Femur (tissue), 1 donor: ENCODE measurements around the gene MEGF11.
"Not testable (repeated sequence)": the region's sequence is repeated elsewhere in the genome, so short reads cannot be mapped to it uniquely, and the experiment has no call there.

Source experiments
- DNase-seq: peaks from one replicate; pipeline ENCODE4 v3.0.0-alpha.2; 2017

The MEGF11 gene

DNA sequence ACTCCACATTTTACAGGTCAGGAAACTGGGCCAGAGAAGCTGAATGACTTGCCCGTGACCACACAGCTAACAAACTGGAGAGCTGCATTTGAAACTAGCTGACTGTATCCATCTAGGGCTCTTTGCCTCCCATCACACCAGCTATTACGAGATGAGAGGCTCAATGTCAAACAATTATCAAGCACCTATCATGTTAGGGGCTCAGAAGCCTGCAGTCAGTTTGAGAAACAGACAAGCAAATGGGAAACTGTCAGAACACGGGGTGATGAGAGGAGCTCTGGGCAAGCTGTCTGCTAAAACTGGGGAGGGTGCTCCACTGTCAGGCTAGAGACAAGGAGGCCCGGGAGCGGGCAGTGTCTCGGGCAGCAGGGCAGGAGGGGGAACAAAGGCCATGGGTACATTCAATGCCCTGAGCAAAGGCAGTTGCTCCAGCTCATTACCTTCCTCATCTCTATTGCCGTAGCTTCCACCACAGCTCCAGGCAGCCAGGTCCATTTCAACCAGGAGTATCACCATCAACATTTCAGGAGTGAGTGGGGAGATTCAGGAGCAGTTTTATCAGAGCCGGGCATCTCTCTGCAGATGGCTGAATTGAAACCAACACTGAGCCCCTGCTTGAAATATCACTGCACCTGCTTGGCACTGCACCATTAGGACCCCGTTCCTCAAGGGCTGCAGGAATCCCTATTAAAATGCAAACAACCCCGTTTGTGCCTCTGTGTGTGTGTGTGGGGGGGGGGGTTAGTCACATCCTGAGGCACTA lies 261.6 kb downstream of the MEGF11 start:
- no peak for DNase-seq

DNA sequence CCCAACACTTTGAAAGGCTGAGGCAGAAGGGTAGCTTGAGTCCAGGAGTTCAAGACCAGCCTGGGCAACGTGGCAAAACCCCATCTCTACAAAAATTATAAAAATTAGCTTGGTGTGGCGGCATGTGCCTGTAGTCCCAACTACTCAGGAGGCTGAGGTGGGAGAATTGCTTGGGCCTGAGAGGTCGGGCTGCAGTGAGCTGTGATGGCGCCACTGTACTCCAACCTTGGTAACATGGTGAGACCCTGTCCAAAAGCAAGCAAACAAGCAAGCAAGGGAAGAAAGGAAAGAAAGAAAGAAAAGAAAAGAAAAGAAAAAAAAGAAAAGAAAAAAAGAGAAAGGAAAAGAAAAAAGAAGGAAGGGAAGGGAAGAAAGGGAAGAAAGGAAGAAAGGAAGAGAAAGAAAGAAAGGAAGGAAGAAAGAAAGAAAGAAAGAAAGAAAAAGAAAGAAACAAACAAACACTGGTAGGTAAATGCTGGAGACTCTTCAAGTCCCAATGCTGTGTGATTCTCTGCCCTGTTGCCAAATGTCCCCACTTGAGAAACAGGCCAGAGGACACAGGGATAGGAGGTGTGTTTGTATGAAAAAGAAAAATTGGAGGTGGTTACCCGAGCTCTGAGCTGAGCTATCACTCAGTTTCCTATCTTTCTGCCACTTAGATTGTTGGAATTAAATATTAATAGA lies 263.1 kb downstream of the MEGF11 start:
- no peak for DNase-seq

DNA sequence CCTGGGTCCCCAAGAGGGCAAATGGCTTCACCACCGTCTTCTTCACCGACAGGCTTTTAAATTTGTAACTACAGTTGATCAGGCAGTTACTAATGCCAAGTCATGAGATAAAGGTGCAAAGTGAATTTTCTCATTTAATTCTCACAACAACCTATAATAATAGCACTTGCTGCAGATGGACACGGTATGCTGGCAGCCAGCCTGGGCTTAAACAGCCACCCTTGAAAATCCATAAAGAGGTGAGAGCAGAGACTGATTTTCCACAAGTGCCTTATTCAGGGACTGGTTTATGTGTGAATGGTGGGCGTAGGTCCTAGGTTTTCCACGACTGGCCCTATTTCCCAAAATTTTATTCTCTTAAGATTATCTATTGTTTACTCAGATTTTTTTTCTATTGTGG lies 266.4 kb downstream of the MEGF11 start:
- no peak for DNase-seq

DNA sequence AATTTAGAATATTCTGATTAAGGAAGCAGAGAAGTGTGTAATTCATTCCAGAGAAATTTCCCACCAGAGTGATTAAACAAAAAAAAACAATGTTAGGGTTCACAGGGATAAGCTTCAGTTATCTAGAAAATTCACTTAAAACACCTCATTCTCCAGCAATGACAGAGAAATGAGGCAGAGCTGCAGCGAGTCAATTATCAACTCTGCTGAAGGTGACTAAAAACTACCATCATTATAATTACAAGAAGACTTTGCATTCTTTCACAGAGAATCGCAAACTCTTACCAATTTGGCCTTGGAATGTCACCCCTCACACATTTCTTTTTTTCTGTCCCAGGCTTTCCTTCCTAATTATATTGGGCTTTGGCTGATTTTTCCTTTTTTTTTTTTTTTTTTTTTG lies 267.1 kb downstream of the MEGF11 start:
- no peak for DNase-seq

GRCh38 chr15:65985387-65985786 lies 268.2 kb downstream of the MEGF11 start:
- DNase-seq: no peak

DNA sequence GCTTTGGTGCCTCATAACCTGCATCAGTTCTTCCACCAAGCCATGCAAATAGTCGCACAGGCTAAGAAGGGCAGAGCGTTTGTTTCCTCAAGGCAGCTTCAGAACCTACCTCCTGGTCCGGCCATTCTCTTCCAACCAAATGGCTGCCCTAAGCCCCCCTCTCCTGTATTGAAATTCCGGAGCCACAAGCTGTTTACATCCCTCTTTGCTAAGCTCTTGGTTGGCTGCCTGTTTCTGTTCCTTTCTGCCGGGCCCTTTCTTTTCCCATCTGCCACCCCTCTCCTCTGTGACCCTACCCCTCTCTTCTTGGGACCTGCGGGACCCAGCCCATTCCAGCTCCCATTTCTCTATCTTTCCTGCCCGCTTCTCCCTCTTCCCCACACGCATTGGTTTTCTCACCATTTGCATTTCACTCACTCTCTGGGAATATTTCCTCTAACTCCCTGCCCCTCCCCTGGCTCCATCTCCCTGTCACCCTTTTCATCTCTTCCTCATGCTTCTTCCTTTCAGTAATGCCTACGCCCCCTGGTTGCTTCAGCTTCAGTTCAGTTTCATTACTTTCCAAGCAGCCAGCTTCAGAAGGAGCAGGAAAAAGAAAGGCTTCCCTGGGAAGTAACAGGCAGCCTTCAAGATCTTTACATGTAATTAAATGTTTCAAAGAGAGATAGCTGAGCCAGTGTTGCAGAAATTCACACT lies 270.8 kb downstream of the MEGF11 start:
- DNase-seq: no peak

DNA sequence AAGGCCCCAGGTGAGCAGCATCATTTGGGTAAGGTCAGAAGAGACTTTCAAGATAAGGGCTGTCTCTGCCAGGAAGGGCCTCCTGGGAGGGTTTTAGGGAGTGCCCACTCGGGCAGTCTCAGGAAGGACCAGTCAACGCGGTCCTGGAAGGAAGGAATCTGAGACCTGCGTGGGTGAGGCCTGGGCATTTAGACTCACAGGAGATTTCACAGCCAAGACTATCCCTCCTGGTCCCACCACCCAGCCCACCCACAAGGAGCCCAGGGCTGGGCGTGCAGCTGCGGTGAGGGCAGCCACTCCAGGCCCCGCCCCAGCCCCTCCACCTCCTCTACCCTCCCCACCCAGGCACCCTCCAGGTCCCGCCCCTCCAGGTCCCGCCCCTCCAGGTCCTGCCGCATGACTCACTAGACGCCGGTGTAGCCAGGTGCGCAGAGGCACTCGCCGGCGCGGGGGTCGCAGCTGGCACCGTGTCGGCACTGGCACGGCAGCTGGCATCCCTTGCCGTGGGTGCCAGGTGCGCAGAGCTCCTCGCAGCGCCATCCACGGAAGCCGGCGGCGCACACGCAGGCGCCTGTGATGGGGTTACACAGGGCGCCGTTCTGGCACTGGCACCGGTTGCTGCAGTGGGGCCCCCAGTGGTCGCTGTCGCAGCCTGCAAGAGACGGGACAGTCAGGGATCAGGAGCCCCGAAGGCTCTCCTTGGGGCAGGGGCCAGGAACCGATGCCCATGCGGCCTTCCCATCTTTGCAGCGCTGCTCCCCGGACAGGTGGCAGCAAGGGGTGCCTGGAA lies 271.5 kb downstream of the MEGF11 start:
- DNase-seq: no peak

GRCh38 chr15:65980824-65981456 lies 272.6 kb downstream of the MEGF11 start:
- DNase-seq: peak; percentile 47

DNA sequence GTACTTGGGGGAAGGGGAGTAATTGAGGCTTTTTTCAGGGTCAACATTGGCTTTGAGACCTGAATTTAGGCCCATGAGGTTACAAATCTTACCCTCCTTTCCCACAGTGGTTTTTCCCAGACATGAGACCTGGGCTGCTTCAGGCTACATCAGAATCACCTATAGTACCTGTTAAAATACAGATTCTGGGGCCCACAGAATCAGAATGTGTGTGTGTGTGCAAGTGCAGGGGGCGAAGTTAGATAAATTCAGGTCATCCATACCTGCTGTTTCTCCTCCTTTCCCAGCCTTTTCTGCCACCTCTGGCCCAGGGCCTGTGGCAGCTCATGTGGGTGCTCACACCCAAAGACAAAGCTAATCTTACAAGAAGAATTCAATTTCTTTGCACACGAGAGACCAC lies 273.7 kb downstream of the MEGF11 start:
- DNase-seq: no peak

GRCh38 chr15:65979316-65979715 lies 274.2 kb downstream of the MEGF11 start:
- DNase-seq: no peak

- DNase-seq: no peak
Measured at GRCh38 chr15:65978110-65978509, 275.4 kb downstream of the MEGF11 start.

GRCh38 chr15:65976196-65976595 lies 277.4 kb downstream of the MEGF11 start:
- DNase-seq: not testable (repeated sequence)

- no peak for DNase-seq
Measured at GRCh38 chr15:65971741-65971995, 281.9 kb downstream of the MEGF11 start.

DNA sequence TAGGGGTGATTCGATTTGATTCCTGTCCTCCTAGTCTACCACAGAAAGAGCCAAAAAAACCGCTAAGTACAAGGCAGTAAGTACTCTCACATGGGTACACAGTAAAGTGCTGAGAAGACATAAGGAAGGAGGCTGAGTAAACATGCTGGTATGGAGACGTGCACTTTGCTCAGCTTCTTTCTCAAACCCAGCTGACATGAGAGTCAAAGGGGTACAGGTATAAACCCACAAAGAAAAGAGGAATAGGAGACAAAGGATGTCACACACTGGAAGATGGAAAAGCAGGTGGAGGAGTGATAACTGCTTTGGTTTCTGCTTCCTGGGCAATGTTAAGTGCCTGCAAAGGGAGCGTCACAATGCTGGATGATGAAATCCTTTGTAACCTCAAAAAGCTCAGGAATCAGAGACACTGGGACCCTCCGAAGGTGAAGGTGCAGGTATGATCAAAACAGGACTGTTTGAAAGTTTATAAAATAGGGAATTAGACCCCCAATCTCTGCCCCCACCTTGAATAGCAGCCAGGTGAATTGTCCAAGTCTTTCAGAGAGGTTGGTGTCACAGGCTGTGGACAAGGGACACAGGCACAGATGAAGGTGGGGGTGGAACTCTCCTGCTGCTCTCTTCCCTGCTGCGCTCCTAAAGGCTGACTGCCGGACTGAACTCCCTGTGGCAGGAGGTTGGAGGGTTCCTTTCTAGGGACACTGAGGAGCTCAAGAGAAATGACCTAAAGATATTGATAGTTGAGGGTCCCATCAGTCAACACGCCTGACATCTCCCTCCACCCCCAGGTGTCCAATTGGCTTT lies 282.4 kb downstream of the MEGF11 start:
- DNase-seq: no peak

DNA sequence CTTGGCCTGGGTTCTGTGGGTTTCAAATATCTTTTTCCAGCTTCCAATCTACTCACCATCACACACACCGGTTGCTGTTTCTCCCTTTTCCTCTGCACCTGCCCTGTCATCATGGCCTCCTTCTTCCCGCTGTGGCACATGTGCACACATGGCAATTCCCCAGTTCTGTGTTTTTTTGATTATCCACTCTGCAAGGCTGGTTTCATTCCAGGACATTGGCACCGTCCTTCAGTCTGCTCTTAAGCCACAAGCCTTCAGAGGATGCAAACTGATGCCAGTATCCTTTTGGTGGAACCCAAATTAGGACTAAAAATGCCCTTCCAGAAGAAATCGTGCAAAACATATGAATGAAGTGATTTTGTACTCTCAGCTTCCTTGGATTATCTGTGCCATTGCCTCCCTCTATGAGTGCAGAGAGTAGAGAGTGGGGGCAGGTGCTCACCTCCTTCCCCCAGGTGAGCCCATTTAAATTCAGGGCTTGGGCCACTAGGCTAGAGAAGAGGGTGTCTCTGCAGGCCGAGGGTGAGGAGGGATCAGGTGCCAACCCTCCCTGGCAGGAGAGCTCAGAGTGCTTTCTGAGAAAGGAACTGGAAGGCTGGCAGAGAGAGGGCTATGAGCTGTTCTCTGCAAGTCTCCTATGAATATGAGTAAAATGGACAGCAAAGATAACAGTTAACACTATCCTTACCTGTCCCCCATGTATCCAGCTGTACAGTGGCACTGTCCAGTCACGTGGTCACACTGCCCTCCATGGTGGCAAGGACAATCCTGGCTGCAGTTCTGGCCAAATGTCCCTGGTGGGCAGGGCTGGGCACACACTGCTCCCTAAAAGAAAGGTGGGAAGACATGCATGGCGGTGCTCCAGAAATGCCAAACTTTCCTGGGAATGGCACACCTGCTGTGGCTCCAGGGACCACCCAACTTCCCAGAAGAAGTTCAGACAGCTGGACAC lies 283.4 kb downstream of the MEGF11 start:
- no peak for DNase-seq

DNA sequence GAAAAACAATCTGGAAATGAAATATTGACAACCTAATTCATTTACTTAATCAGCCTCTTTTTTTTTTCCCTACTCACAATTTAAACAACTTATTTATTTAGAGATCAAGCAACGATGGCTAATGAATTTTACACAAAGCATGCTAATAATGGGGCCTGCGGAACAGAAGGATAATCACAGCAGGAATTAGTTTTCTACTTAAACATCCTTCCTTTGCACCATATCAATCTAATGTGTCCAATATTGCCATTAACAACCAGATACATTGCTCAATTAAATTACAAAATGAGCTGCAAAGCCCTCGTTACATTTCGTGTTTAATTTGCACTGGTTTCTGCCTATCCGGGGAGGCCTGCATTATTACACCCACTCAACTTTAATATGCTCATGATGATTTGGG lies 285.0 kb downstream of the MEGF11 start:
- DNase-seq: no peak

GRCh38 chr15:65964792-65965433 lies 288.6 kb downstream of the MEGF11 start:
- DNase-seq: no peak

DNA sequence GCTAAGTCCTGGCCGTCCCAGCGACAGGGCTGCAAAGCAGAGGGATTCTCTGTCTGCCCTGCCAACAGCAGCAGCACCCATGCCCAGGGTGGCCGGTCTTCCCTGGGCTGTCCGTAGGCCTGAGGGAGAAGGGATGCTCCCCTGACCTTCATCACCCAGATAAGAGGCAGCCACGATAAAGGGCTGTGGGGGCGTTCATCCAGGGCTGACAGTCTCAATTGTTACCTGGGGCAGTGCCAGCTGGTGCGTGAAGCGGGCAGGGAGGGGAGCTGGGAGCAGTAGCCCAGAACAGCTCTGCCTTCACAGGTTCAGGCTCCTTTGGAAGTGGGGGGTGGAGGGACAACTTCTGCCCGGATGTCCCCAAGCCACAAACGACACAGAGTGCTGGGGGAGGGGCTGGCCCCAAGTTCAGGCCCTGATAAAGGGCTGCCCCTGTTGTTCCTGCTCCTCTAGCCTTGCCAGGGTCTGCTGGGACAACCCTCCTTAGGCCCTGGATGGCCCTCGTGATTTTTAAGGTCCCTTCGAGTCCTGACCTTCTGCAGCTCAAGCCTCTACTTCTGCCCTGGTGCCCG lies 289.6 kb downstream of the MEGF11 start:
- no peak for DNase-seq

DNA sequence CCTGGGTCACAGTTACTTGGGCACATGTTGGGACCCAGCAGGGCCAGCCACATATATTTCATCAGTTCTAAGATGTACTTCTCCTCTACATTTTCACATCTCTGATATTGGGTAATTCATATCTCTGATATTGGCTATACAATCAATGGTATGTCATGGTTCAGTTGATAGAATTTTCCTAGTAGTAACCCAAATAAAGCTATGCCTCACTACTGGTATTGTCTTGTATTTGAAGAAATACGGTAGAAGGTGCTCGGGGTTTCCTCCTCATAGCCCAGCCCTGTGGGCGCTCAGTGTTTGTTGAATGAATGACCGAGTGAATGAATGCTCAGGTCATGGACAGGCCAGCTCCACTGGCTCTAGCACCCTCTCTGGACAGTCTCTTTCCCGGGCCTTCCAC lies 290.2 kb downstream of the MEGF11 start:
- DNase-seq: no peak

DNA sequence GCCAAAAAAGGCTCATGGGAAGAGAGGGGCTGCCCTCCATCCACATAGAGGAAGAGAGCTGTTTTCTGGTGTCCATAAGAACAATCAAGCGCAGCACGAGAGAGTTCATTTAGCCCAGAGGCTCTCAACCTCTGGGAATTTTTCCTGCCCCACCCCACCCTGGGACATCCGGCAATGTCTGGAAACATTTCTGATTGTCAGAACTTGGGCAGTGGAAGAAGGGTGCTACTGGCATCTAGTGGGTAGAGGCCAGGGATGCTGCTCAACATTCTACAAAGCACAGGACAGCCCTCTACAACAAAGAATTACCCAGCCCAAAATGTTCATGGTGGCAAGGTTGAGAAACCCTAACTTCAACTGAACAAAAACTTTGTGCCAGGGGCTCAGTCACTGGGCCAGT lies 291.4 kb downstream of the MEGF11 start:
- no peak for DNase-seq
